ENCODE data around the gene UMOD.

Gene UMOD

DNA sequence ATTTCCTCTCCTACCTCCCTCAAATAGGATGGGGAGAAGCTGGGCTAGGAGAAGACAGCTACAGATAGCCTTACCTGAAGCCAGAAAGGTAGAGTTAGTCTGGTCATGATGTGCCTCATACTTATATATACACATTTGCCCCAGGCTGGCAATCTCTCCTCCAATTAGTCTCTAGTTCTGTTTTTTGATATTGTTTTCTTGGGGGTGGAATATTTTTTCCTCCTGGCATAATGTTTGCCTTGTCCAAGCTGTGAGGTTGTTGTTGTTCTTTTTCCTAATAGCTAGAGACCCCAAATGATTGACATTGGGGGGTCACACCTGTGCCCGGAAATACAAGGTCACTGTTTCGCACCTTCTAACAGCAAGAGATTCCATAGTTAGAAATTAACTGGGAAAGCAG, at the start of gene UMOD:
TSS of gene UMOD (minus strand) at position 101 of the 400 bp plus-strand sequence. CDS start 1,978 bp downstream, outside the sequence.
- no peak within 1 kb of the TSS for H3K4me3 ChIP-seq
- no peak within 1 kb of the TSS for H3K27ac ChIP-seq

DNA sequence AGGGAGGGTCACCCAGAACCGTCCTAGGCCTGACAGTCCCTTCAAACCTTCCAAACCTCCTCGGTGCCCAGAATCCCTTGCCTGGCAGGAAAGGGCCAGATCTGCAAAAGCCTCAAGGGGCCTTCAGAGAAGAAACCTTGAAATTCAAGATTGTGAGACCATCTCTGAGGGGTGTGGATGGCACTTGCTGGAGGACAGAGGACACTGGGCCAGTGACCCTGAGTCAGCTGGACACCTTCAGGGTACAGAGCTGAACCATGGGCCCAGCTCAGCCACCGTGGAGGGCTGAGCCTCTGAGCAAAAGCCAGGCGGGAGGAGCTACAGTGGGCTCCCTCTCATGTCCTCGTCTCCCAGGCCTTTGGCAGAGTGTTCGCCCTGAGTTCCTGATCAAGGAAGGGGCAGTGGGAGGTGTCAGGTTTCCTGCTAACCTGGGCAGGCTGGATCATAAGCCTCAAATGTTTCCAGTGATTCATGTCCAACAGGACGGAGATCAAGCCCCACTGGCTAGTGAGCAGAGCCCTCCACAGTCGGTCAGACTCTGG, 49.0 kb upstream of the UMOD start:
- Histone ChIP-seq H3K27ac (no peak overlapping the region), H3K4me3 (no peak overlapping the region)

DNA sequence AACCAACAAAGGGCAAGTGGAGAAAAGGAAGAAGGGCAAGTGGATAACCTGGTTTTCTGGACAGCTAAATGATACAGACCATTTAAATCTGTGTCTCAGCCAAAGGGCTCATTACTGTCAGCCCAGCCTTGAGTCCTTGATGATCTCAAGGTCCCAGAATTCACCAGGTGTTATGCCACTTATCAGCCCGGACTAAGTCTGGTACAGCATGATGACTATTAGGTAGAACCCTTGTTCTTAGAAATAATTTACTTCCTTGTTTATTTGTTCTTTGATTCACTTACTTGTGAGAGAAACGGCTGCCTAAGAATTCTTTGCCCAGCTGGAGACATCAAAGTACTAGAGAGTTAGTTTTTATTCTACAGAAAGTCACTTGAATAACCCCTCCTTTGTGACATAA, 48.6 kb upstream of the UMOD start:
- H3K27ac ChIP-seq = no peak overlapping the region
- H3K4me3 ChIP-seq = no peak overlapping the region

DNA sequence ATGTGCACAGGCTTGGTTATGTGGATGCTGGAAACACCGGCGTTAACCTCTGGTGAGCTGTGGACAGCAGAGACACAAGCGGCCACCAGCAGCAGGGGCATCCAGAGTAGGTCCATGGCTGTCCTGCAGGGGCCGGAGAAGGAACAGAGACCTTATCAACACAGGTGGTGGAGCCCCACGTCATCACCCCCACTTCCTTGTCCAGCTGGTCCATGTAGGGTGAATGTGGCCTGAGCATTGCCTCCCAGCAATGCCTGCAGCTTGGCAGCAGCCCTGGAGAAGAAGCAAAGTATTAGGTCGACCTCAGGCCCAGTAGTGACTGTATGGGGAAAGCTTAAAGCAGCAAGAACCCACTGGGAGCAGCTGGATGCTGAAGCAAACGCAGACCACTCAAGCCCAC, 46.7 kb upstream of the UMOD start:
- H3K27ac ChIP-seq = no peak overlapping the region

DNA sequence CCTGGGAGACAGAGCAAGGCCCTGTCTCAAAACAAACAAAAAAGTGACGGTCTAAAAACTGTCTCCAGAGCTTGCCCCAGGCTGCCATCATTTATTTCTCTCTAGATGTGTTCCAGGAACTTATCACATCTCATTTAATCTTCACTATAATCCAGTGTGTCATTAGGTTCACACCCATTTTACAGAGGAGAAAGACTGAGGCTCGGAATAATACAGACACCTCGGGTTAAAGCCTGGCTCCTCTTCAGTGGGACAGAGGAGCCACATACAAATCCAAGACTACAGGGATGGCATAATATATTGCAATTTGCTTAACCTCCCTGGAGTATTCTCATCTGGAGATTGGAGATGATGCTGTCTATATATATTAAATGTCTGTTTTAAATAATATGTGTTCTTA, 46.1 kb upstream of the UMOD start:
- no peak overlapping the region for H3K4me3 ChIP-seq
- H3K27ac ChIP-seq = no peak overlapping the region

More for the DNA sequence above, 46.7 kb upstream of the UMOD start:
- H3K4me3 ChIP-seq = no peak overlapping the region

DNA sequence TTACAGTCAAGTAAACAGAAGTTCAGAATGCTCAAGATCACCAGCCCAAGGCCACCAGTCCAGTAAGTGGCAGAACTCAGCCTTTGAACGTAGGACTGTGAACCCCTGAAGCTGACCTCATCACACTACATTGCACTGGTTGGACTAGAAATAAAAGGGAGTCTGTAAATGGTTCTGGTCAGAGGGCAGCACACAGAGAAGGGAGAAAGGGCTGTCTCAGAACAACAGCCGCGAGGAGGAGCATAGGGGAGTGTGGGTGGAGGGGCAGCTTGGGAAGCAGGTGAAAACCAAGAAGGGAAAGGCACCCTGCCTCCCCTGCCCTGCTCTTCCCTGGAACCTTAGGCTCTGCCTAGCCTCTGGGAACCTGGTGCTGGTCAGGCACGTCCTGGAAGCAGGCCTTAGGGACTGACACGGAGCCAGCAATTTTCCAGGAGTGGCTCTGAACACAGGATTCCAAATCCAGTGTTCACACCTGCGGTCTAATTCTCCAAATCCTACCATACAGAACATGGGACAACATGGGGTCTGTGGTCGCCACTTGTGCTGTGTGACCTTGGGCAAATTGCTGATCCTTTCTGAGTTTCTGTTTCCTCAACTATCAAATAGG, 45.1 kb upstream of the UMOD start:
- Histone ChIP-seq H3K27ac (no peak overlapping the region), H3K4me3 (no peak overlapping the region)

DNA sequence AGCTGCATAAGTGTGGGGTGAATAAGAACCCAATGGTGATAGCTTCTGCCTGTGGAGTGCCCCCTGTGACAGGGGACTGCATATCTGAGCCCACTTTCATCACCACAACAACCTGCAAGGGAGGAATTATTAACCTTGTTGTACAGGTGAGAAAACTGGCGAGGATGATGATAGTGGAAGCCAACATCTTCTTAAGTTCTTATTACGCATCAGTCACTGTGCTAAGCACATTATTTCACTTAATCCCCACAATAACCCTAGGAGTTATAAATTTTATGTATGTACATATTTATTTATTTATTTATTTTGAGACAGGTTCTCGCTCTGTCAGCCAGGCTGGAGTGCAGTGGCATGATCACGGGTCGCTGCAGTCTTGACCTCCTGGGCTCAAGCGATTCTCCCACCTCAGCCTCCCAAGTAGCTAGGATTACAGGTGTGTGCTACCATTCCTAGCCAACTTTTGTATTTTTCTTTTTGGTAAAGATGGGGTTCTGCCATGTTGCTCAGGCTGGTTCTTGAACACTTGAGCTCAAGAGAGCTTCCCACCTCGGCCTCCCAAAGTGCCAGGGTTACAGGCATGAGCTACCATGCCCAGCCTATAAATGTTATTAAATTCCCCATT, 44.4 kb upstream of the UMOD start:
- Histone ChIP-seq H3K27ac (no peak overlapping the region), H3K4me3 (no peak overlapping the region)

DNA sequence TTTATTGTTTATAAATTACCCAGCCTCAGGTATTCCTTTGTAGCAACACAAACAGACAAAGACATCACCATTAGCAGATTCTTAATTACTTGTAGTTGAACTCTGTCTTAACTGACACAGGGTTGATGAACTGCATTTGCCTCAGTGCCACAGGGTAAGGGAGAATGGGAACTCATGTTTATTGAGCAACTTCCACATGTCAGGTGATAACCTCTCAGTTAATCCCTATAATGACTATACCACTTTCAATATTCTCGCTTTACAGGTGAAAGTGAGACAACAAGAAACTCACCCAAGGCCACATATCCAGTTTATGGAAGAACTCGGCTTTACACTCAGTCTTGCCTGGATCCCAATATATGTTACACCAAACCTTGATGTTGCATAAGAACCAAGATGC, 43.4 kb upstream of the UMOD start:
- Histone ChIP-seq H3K4me3 (no peak overlapping the region), H3K27ac (no peak overlapping the region)

DNA sequence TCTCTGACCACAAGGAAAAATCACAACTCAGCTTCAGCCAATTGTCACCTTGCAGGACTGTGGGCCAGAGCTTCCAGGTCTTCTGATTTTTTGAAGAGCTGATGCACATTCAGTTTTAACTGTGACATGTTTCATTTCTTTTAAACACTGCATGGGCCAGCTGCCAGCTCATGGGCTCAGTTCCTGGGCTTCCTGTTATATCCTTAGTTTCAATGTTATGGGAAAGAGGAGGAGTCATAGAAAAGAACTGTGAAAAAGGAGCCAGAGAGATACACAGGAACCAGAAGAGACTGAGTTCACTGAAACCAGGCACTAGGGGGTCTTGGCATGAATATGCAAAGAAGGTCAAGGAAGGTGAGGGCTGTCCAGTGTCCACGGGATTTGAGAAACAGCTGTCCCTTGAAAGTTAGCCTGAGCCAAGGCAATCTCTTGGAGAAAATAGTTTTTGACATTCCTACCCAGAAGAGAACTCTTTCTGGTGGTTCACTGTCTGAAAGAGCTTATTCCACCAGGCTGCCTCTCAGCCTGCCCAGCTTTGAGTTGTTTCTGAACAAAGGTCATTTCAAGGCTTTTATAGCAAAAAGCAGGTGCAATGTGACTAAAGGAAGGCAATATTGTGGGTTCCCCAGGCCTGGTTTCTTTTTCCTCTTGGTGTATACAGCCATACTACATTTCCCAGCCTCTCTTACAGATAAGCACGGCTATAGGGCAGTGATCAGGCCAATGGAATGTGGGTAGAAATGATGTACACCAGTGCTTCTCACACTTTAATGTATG, 41.5 kb upstream of the UMOD start:
- H3K27ac ChIP-seq = no peak overlapping the region
- H3K4me3 ChIP-seq = no peak overlapping the region

DNA sequence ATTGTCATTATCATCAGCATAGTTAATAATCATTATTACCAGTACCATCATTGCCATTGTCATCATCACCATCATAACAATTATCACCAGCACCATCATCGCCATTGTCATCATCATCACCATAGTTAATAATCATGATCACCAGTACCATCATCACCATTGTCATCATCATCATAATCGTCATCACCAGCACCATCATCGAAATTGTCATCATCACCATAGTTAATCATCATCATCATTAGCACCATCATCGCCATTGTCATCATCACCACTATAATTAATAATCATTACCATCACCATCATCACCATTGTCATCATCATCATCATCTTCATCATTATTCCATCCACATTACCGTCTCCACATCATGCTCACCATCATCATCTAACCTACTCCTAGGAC, 38.5 kb upstream of the UMOD start:
- no peak overlapping the region for H3K27ac ChIP-seq
- H3K4me3 ChIP-seq = no peak overlapping the region

DNA sequence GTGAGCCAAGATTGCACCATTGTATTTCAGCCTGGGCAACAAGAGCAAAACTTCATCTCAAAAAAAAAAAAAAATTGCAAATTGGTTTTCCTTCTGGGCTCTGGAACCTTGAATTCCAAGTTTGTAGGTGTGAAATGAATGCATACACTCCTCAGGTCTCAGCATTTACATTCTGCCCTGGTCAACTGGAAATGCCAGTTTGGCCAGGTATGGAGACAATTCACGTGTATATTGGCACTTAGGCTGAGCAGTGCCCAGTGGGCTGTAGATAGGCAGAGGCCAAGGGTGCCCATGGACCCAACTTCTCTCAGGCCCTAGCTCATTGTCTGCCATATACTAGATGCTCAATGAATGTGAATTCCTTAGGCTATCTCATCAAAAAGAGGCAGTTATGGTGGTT, 36.3 kb upstream of the UMOD start:
- Histone ChIP-seq H3K4me3 (no peak overlapping the region), H3K27ac (no peak overlapping the region)

DNA sequence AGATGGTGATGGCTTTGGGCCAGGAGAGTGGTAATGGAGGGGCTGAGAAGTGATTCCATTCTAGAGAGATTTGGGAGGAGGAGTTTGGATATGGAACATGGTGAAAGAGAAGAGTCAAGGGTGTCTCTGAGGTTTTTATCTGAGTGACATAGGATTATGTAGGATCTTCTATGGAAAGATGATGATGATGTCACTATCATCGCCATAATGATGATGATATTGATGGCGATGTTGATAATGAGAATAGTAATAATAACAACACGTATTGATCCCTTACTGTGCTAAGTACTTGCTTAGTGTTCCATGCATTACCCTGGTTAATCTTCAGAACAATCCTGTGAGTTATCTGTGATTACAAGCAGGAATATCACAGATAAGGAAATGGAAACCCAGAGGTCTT, 35.5 kb upstream of the UMOD start:
- no peak overlapping the region for H3K4me3 ChIP-seq
- no peak overlapping the region for H3K27ac ChIP-seq

DNA sequence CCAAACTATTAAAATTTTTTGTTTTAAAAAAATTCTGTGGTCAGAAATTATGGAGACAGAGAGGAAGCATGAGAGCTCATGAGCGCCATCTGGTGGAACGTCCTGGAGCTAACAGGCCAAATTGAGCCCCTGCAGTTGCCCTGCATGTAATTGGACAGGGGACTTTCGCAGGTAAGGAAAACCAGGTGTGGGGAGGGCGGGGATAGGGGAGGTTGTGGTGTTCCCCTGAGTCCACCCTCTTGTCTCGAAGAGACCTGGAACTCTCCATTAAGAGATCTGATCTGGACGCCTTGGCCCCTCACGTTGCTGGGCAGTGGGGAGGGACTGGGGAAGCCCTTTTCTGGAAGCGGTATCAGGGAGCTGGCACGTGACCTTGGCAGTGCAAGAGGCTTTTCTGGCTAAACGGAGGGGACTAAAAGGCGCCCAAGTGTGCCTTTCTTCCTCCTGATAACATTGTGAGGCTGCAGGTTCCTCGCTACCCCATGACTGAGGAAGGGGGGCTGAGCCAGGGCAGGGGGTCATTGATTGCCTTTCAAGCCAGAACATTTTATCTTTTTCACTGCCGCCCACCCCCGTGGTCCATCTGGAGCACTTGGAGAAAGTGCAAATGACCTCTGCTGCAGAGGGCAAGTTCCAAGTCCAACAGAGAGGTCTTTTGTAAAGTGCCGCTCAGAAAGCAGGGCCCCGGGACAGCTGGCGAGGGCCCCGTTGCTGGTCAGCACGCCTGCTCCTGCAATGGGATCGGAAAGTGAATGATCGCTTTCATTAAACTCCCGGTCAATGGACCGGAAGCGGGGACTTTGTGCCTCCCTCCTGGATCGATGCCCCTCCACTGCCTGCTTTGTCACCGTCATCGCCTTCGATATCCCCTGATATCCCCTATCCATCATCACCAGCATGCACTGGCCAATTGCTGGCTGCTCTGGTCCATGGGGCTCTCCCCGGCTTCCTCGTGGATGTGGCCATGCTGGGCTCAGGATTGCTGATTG, 33.6 kb upstream of the UMOD start:
- Histone ChIP-seq H3K4me3 (no peak overlapping the region), H3K27ac (no peak overlapping the region)

DNA sequence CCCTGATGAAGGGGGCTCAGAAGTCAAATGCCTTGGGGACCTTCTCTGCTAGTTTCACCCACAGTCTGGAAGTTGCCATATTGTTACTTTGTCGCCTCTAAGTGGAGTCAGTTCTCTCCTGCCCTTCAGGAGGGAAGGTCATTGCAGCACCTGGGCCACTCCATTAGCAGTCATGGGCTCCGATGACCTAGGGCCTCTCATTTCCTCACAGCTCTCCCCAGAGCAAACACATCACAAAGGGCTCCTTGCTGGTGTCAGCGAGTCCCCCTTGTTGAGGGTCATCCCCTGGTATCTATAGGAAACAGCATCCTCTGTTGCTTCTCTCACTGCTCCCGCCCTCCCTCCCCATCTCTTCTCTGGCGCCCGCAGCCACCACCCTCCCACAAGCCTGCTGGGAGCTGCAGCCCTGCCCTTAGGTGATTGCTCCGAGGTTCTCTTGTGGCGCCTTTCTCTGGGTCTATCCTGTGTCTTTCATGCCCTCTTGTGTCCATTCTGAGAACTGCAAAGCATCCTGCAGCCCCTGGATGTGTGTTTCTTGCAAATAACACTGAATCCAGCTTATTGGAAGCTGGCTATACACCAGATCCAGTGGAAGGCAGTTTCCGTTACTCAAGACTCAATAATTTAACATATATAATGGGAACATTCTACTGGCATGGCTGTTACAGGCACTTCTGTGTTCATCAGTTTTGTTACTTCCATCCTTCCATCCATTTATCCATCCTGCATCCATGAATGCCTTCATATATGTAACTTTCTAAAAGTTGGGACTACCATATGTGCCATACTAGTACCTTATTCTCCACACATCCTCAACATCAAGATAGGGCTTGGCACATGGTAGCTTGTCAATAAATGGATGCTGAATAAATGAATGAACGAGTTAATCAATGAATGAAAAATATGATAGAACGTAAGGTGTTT, 30.9 kb upstream of the UMOD start:
- Histone ChIP-seq H3K27ac (no peak overlapping the region), H3K4me3 (no peak overlapping the region)

DNA sequence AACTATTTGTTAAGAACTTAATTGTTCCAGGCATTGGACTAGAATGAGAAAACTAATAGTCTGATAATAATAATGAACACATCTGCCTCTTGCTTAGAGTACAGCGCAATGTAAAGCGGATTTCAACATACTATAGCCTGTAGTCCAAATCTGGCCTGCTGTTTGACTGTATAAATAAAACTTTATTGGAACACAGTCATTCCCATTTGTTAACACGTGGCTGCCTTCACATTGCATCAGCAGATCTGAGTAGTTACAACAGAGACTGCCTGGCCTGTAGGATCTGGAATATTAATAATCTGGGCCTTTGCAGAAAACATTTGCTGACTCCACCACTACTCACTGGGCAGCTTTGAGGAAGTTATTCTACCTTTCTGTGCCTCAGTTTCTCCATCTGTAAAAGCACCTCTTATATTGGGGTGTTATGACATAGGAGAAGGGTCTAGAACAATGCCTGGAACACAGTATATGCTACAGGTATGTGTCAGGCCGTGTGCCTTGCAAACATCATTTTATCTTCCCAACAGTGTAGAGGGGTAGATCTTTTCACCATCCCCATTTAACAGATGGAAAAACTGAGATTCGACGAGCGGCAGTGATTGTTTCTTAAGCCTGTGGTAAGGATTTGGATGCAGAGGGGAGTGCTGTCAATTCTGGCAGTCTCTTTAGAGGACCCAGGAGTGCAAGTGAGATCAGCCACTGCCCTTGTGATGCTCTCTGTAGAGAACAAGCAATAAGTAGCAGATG, 29.9 kb upstream of the UMOD start:
- H3K4me3 ChIP-seq = no peak overlapping the region
- H3K27ac ChIP-seq = no peak overlapping the region

DNA sequence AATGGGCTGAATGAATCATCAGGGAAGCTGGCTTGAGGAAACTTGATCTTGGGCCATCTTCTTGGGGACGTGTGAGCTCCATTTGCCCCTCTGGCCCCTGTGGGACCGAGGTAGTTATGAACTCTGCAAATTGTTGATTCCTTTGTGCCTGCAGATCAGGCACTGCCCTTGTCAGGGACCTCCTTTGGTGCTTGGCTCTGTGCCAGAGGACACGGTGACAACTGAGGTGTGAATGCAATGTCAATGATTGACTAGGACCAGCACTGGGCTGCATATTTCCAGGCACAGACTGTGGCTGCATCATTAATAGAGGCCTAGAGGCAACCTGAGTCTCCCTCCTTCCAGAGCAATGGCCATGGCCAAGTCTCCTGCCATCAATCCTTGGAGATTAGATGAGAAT, 28.3 kb upstream of the UMOD start:
- no peak overlapping the region for H3K27ac ChIP-seq
- no peak overlapping the region for H3K4me3 ChIP-seq

DNA sequence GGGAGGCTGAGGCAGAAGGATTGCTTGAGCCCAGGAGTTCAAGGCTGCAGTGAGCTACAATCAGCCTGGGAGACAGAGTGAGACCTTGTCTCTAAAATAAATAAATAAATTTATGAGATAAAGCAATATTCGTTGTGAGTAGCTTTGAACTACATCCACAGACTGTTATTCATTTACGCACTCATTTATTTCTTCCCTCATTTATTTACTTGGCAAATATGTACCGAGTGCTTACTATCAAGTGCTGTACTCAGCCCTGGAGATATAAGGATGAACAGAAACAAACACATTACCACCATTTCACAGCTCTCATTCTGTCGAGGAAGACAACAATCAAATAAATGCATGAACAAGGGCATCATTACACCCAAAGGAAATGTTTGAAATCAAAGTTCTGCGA, 24.7 kb upstream of the UMOD start:
- Histone ChIP-seq H3K27ac (no peak overlapping the region), H3K4me3 (no peak overlapping the region)

DNA sequence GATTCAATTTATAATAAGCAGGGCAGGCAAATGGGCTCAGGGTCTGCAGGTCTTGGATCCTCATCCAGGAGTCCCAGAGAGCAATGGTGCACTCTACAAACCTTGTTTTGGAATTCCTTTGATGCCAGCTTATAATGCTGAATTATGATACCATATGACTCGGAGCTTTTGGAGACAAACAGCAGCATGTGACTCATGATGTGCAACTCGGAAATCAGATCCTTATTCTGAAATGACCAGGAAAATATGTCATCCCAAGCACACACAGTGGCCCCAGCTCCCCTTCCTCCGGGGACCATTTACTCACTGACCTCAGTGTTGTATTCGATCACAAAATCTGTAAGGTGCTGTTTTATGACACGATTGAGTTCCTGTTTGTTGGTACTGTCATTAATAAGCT, 20.2 kb upstream of the UMOD start:
- H3K27ac ChIP-seq = no peak overlapping the region
- no peak overlapping the region for H3K4me3 ChIP-seq

Data from skin epidermis (tissue), 12 donors.